ENCODE results near the gene RALGPS1. TPM values are rescaled to one million over a fixed set of nuclear protein-coding genes. Genes with fewer than 3 reads are reported as not detected.

Gene RALGPS1
- total and polyA plus RNA-seq, 2 of the 8 experiments (the other 6 are each of a cell fraction or from before 2014, with no cell fraction given), result 20.0 to 23.5 TPM

- TF ChIP-seq SP2 (IDR thresholded peaks at IDR 0.05; ENCODE audit: low read length), result no peak
- TF ChIP-seq EZH2 (IDR thresholded peaks at IDR 0.05; ENCODE audit: low read depth, low read length, severe bottlenecking), result no peak
- no peak for TF ChIP-seq EP300 (IDR thresholded peaks at IDR 0.05; ENCODE audit: borderline replicate concordance in 1 of 2, low read depth in 2 of 2, low read length in 2 of 2)
- no peak for TF ChIP-seq CTBP2 (IDR thresholded peaks at IDR 0.05; ENCODE audit: borderline replicate concordance, insufficient read depth, insufficient read length, low read length)
- TF ChIP-seq TBP (IDR thresholded peaks at IDR 0.05; ENCODE audit: low read depth, low read length), result no peak
- TF ChIP-seq MAX (IDR thresholded peaks at IDR 0.05), result no peak
- no peak for TF ChIP-seq GTF2F1 (IDR thresholded peaks at IDR 0.05; ENCODE audit: borderline replicate concordance, low read depth, low read length)
- TF ChIP-seq ZNF274 (IDR thresholded peaks at IDR 0.05; ENCODE audit: borderline replicate concordance, extremely low read depth, low read length), result no peak
- no peak for TF ChIP-seq TEAD4 (IDR thresholded peaks at IDR 0.05; ENCODE audit: low read depth, low read length)
- TF ChIP-seq KDM1A (IDR thresholded peaks at IDR 0.05; ENCODE audit: borderline replicate concordance, low read length), result no peak
These were observed 141.3 kb downstream of the RALGPS1 start (continued) for GRCh38 chr9:127055745-127056402.

All from H1 (cell line).